AG04449 (cell line): ENCODE data around the gene KIF23.

ENCODE experiments used
- CTCF ChIA-PET: fragments of 350-600 bp; formaldehyde crosslinking; extraction: SDS; loops from one replicate; lab custom pipeline; 2021; ENCODE audit warnings: antibody characterized with exemption; lab: Yijun Ruan, JAX
- POLR2A ChIA-PET: fragments of 400-600, 350-600 bp; formaldehyde crosslinking; extraction: SDS; loops from one replicate; lab custom pipeline; 2020; ENCODE audit warnings: antibody characterized with exemption, inconsistent platforms; lab: Yijun Ruan, JAX
- DNase-seq: peaks from one replicate; pipeline ENCODE4 v3.0.0-alpha.2; 2010; ENCODE audit warnings: low read depth, low spot score
- H3K4me3 ChIP-seq: 2 replicates; pipeline ENCODE4 v1.5.1; 2011; ENCODE audit warnings: low read depth, mild to moderate bottlenecking, control low read depth, low read length
- CTCF ChIP-seq: IDR thresholded peaks from one replicate; pipeline ENCODE4 v1.5.1; 2011; ENCODE audit warnings: mild to moderate bottlenecking, moderate library complexity, low read length, control low read depth, inconsistent platforms; ENCODE audit not compliant: insufficient read depth; ENCODE audit errors: missing control alignments

The KIF23 gene

GRCh38 chr15:69434238-69434637 is 20.1 kb downstream of the KIF23 start:
- H3K4me3 ChIP-seq, result no peak overlapping the region
- DNase-seq, result no peak
- TF ChIP-seq CTCF, result no peak
- ChIA-PET CTCF (no interaction called here), POLR2A (no interaction called here)

GRCh38 chr15:69434679-69435078 is 20.5 kb downstream of the KIF23 start:
- TF ChIP-seq CTCF, result no peak
- DNase-seq, result no peak
- H3K4me3 ChIP-seq, result no peak overlapping the region
- ChIA-PET CTCF (no interaction called here), POLR2A (no interaction called here)

GRCh38 chr15:69435985-69436384 is 21.8 kb downstream of the KIF23 start:
- ChIA-PET CTCF (interaction anchor here (1.3 to 1.4 kb wide), 2 partner anchors 11 to 19 kb away, joined by 5 to 6 read pairs; no protein-coding TSS in a partner anchor), POLR2A (no interaction called here)
- DNase-seq, result no peak
- no peak overlapping the region for H3K4me3 ChIP-seq
- no peak for TF ChIP-seq CTCF

- POLR2A ChIA-PET, result no interaction called here
- DNase-seq, result no peak
- CTCF ChIA-PET, result interaction anchor here (1.3 to 1.4 kb wide), 2 partner anchors 10 to 20 kb away, joined by 5 to 6 read pairs; no protein-coding TSS in a partner anchor
- no peak for TF ChIP-seq CTCF
- no peak overlapping the region for H3K4me3 ChIP-seq
Observed at GRCh38 chr15:69436951-69437350, 22.8 kb downstream of the KIF23 start.

- no peak for DNase-seq
- CTCF ChIA-PET, result interaction anchor here (1.1 to 2.3 kb wide), 2 partner anchors 10 to 23 kb away, joined by 3 to 7 read pairs; no protein-coding TSS in a partner anchor
Observed at GRCh38 chr15:69439623-69440022, 25.5 kb downstream of the KIF23 start.

GRCh38 chr15:69443032-69443611 is 29.0 kb downstream of the KIF23 start:
- ChIA-PET POLR2A (no interaction called here), CTCF (interaction anchor here (1.0 to 1.3 kb wide), 3 partner anchors 9 to 23 kb away, joined by 4 to 6 read pairs (median 4); partner anchors contain the start of gene RPLP1)
- DNase-seq, result no peak
- TF ChIP-seq CTCF, result no peak
- H3K4me3 ChIP-seq, result no peak overlapping the region

More at GRCh38 chr15:69439623-69440022, 25.5 kb downstream of the KIF23 start:
- H3K4me3 ChIP-seq, result no peak overlapping the region
- no peak for TF ChIP-seq CTCF
- POLR2A ChIA-PET, result interaction anchor here (2.0 kb wide), 1 partner anchor 14 kb away, joined by 6 read pairs; the partner anchor contains the start of gene RPLP1
